ENCODE measurements around the gene FARP2.
"Not testable (repeated sequence)": the region's sequence is repeated elsewhere in the genome, so short reads cannot be mapped to it uniquely, and the experiment has no call there.

The FARP2 gene

DNA sequence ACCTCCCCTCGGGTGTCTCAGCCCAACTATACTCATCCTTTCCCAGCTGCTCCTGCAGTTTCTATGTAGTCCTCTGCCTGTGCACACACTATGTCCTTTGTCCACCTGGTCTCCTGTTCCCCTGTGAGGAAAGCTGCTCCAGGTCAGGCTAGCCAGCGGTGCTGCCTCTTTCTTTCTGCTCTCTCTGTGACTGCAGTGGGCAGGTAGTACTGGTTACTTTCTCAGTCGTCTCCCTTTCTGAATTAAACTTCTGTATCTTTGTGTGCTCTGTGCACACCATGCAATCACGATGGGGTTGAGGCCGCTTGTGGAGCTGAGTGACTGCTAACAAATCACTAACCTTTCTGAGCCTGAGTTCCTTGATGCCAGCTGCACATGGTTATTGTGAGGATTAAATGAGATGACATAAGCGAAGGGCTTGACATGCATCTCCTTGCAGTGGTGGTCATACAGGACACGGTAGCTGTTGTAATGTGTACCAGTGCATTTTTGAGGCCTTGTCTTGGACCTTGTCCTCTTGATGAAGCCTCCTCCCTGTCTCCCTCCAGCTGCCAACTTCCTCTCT lies 3.5 kb downstream of the FARP2 start:
- no peak for DNase-seq (ENCODE audit: low read depth, low spot score)
- no peak overlapping the region for H3K27ac ChIP-seq

DNA sequence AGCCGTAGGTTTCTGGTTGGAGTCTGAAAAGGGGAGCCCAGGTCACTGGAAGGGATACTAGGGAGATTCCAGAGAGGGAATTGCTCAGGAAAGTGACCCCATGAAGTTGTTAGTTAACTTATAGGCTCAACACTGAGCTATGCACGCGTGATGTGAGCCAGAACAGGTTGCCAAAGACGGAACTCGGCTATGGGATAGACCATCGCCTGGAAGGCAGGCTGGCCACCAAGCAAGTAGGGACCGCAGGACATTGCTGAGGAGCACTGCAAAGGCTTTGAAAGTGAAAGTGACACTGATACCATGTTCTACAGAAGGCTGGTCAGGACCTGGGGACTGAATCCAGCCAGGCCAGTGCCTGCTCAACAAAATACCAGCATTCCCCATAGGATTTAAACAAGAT lies 7.3 kb downstream of the FARP2 start:
- no peak overlapping the region for H3K27ac ChIP-seq
- DNase-seq (ENCODE audit: low read depth, low spot score), result no peak

DNA sequence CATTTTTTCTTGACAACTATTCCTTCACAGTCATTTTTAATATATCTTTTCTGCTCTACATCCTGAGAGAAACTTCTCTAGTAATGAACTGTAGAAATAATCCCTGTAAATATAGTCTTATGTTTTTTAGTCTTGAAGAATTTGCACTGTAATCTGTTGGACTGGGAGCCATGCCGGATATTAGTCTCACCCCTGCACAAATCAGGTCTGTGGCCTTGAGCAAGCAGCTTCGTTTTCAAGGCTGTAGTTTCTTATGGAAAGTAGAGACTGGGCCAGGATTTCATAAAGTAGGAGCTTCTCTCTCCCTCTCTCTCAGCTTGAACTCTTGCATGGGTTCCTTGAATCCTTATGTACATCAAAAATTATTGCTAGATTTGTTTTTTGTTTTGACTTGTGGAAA lies 8.7 kb downstream of the FARP2 start:
- no peak overlapping the region for H3K27ac ChIP-seq
- no peak for DNase-seq (ENCODE audit: low read depth, low spot score)

GRCh38 chr2:241366678-241367077 lies 10.6 kb downstream of the FARP2 start:
- DNase-seq (ENCODE audit: low read depth, low spot score), result no peak

GRCh38 chr2:241368643-241369042 lies 12.6 kb downstream of the FARP2 start:
- DNase-seq (ENCODE audit: low read depth, low spot score), result no peak
- H3K27ac ChIP-seq, result no peak overlapping the region

More at GRCh38 chr2:241366678-241367077, 10.6 kb downstream of the FARP2 start:
- no peak overlapping the region for H3K27ac ChIP-seq

- DNase-seq (ENCODE audit: low read depth, low spot score), result no peak
- H3K27ac ChIP-seq, result no peak overlapping the region
These were observed 16.4 kb downstream of the FARP2 start for GRCh38 chr2:241372361-241372992.

- no peak for DNase-seq (ENCODE audit: low read depth, low spot score)
- H3K27ac ChIP-seq, result no peak overlapping the region
These were observed 17.4 kb downstream of the FARP2 start for GRCh38 chr2:241373446-241373845.

DNA sequence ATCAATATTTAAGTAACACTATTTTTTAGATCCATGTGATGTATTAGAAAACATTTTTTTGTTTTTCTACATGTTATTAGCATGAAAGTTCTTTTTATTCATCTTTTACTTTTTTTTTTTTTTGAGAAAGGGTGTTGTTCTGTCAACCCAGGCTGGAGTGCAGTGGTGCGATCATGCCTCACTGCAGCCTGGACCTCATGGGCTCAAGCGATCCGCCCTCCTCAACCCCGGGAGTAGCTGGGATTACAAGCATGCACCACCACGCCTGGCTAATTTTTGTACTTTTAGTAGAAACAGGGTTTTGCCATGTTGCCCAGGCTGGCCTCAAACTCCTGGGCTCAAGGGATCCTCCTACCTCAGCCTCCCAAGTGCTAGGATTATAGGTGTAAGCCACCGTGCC lies 17.8 kb downstream of the FARP2 start:
- DNase-seq (ENCODE audit: low read depth, low spot score), result not testable (repeated sequence)

DNA sequence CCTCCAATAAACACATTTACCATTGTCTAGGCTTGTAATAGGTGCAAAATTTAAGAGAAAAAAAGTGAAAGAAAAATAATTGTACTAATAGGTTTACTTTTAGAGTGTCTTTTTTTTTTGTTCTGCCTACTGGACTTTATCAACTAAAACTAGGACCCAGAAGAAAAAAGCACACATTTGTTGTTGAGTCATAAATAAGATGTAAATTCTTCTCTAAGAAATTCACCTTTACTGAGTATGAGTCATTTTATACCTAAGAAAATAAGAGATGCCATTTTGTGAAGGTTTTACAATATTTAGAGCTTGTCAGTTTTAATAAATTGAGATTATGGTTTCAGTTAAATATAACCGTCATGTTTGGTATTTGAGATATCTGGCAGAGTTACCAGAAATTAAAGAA lies 19.2 kb downstream of the FARP2 start:
- peak overlapping the region; percentile 27 for H3K27ac ChIP-seq
- DNase-seq (ENCODE audit: low read depth, low spot score), result no peak

More for the DNA sequence above, 17.8 kb downstream of the FARP2 start:
- H3K27ac ChIP-seq, result peak overlapping the region; percentile 27

GRCh38 chr2:241376808-241377207 lies 20.7 kb downstream of the FARP2 start:
- no peak for DNase-seq (ENCODE audit: low read depth, low spot score)
- no peak overlapping the region for H3K27ac ChIP-seq

DNA sequence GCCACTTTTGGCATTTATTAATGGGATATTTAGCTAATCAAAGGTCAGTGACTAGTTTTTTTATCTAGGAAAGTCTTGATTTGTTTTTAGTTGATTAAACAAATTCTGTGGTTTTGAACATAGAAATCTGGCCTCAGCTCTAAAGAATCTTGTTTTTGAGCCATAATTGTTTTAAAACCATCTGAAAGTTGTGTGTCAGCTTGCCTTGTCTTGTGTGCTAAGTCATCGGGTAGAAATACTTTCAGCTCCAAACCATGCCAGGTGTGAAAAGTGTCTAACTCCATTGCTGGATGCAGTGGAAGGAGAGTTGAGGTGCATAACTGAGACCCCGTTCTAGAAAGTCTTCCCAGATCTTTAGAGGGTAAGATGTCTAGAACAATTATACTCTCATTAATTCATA lies 22.7 kb downstream of the FARP2 start:
- no peak for DNase-seq (ENCODE audit: low read depth, low spot score)
- H3K27ac ChIP-seq, result no peak overlapping the region

DNA sequence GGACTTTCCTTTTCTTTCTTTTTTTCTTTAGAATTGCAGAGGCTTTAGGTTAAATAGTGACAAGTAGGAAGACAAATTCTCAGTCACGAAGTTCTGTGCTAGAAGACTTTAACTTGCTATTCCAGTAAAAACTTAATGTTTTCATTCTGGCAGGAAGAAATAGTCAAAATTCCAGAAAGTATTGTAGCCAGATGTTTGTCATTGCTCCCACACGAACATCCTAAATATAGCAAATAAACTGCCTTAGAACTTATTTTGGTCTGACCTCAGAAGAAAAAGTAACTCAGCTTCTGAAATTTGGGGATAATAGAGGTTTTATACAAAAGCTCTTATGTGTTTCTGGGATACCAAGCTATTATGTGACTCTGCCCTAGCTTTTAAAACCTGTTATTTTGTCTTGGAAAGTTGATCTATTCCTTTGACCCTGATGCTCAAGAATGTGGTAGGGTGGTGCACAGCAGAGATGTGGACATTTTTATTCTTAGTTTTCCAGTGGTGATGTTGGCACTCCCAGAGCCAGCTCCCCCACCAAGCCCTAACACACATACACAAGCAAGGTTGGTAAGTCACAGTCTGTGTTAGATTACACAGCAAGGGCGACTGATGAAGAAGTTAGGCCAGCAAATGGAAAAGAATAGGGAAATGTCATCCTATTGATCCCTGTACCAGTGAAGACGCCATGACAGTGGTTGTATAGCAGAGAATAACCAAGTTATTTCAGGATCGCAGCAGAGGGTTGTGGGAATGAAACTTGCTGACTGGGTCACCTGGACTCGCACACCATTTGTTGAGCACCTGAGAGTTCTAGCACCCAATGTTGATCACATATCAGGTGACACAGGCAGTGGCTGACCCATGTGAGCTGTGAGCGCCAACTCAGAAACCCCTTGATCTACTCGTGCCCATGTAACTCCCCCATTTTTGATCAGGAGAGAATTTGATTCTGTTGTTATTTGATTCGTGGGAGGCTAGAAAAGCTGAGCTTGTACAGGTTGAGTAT lies 23.7 kb downstream of the FARP2 start:
- no peak overlapping the region for H3K27ac ChIP-seq
- no peak for DNase-seq (ENCODE audit: low read depth, low spot score)

GRCh38 chr2:241381872-241382271 lies 25.8 kb downstream of the FARP2 start:
- DNase-seq (ENCODE audit: low read depth, low spot score), result no peak
- no peak overlapping the region for H3K27ac ChIP-seq

DNA sequence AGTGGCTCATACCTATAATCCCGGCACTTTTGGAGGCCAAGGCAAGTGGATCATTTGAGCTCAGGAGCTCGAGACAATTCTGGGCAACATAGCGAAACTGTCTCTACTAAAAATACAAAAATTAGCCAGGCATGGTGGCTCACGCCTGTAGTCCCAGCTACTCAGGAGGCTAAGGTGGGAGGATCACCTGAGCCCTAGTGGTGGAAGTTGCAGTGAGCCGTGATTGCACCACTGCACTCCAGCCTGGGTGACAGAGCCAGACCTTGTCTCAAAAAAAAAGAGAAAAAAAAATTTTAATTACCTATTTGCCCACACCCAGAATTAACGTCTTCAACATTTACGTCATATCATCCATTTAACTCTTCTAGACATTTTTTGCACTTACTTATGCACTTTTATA lies 29.4 kb downstream of the FARP2 start:
- DNase-seq (ENCODE audit: low read depth, low spot score), result not testable (repeated sequence)

GRCh38 chr2:241386519-241386918 lies 30.4 kb downstream of the FARP2 start:
- DNase-seq (ENCODE audit: low read depth, low spot score), result no peak
- H3K27ac ChIP-seq, result no peak overlapping the region

More for the DNA sequence above, 29.4 kb downstream of the FARP2 start:
- H3K27ac ChIP-seq, result not testable (repeated sequence)

DNA sequence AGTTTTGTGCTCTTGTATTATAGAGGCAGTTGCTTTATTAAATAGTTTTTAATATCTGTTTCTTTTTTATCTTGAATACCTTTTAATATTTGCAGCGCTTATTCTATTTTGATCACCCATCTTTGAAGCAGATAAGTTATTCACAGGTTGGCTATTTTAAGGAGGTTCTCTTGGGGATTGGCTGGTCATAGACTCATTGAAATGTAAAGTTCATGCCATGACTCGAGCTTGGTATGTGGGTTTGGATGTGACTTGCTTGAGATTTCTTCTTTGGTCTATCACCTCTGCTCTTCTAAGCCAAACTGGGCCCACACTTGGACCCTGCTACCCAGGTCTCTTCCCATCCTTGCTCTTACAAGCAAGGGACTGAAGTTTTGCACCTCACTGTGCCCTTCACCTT lies 33.6 kb downstream of the FARP2 start:
- peak overlapping the region; percentile 42 for H3K27ac ChIP-seq

DNA sequence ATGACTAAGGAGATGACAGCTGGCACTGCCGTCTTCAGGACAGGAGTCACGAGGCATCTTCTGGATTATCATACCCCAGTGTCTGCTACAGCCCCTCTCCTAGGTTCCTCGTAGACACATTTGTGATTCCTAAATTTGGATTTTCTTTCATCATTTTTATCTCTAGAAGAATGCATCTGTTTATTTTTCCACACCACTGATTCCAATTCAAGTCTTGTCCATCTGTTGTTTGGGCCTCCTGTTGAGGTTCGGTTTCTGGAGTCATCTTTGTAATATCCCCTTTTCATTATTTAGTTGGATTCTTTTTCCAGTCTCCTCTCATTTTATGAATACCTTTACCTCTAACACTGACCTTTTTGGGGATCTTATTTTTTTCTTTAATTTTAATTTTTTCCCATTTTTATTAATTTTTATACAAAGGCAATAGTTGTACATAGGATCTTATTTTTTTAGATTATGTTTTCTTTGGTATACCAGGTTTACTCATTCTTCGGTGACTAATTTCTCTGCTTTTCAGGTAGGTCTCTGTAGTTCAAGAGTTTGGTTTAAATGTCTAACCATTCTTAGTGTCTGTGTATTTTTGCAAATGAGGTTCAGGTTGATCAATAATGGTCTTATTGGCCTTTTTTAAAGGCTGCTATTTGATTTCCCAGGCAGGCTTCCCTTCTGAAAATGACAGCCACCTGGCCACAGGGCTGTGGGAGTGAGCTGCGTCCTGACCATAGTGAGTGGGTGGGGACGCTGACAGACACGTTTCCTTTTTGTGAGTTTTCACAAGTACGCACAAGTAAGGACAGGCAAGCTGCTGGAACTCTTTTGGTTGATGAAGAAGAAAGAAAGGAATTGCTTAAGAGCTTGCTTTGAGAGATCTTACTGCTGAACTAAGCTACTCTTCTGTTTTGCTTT lies 34.5 kb downstream of the FARP2 start:
- DNase-seq (ENCODE audit: low read depth, low spot score), result peak; percentile 61
- H3K27ac ChIP-seq, result peak overlapping the region; percentile 42

More for the DNA sequence above, 33.6 kb downstream of the FARP2 start:
- DNase-seq (ENCODE audit: low read depth, low spot score), result no peak

DNA sequence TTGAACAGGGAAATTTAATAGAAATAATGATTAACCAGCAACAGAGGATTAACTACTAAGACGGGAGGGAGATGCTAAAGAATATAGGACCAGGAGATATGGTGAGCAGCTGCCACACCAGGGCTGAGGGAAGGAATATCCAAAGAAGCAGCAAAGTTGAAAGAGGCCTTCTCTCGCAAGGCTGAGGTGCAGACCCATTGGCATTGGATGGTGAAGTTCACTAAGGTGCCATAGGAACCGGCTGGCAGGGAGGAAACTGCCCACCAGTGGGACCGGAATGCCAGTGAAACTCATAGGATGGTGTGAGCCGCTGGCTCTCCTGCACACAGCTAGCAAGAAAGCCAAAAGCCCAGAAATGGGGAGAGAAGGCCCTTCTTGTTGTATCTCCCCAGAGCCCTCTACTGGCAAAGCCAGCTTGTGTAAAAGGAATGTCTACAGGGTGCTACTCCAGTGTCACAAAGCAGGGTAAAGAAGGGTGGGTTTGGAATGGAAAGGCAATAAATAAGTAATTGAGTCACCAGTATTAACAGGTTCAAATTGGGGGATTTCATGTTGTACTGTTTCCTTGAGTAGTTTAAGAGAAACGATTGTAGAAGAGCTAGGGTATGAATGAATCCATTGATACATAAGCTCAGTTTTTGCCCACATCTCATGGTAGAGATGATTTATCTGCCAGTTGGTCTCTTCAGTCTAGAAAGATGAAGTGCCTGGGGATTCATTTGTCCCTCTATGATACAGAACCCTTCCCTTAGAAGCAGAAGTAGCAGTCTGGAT lies 36.0 kb downstream of the FARP2 start:
- no peak overlapping the region for H3K27ac ChIP-seq
- DNase-seq (ENCODE audit: low read depth, low spot score), result no peak

- H3K27ac ChIP-seq; DNase-seq (ENCODE audit: low read depth, low spot score): not testable (repeated sequence)
These were observed 36.7 kb downstream of the FARP2 start for GRCh38 chr2:241392753-241393152.
